HG03025 (cell line): ENCODE measurements around the gene MAP2K1.
"Not testable (repeated sequence)": the region's sequence is repeated elsewhere in the genome, so short reads cannot be mapped to it uniquely, and the experiment has no call there.

Experiments
- ATAC-seq: cut with Tn5 transposase; IDR thresholded peaks from one replicate; pipeline ENCODE4 v1.9.1; 2021; ENCODE audit warnings: mild to moderate bottlenecking, moderate library complexity; ENCODE audit not compliant: unreplicated experiment, low FRiP score

MAP2K1 gene

GRCh38 chr15:66470825-66471224 is 84.1 kb downstream of the MAP2K1 start:
- ATAC-seq, result not testable (repeated sequence)

GRCh38 chr15:66472176-66472999 is 85.7 kb downstream of the MAP2K1 start:
- ATAC-seq, result no peak

- ATAC-seq, result no peak
These were observed 87.4 kb downstream of the MAP2K1 start for GRCh38 chr15:66474135-66474534.

GRCh38 chr15:66474963-66475362 is 88.3 kb downstream of the MAP2K1 start:
- ATAC-seq, result no peak

- ATAC-seq, result no peak
These were observed 89.8 kb downstream of the MAP2K1 start for GRCh38 chr15:66476535-66476934.

GRCh38 chr15:66477011-66477410 is 90.3 kb downstream of the MAP2K1 start:
- no peak for ATAC-seq

- ATAC-seq, result no peak
These were observed 93.6 kb downstream of the MAP2K1 start for GRCh38 chr15:66480267-66480666.

- no peak for ATAC-seq
These were observed 94.6 kb downstream of the MAP2K1 start for GRCh38 chr15:66481107-66481856.

GRCh38 chr15:66482539-66482938 is 95.8 kb downstream of the MAP2K1 start:
- ATAC-seq, result no peak

- no peak for ATAC-seq
These were observed 96.4 kb downstream of the MAP2K1 start for GRCh38 chr15:66483131-66483566.

- ATAC-seq, result no peak
These were observed 97.9 kb downstream of the MAP2K1 start for GRCh38 chr15:66484539-66485112.

GRCh38 chr15:66486887-66487286 is 100.2 kb downstream of the MAP2K1 start:
- ATAC-seq, result no peak

- ATAC-seq, result no peak
These were observed 101.8 kb downstream of the MAP2K1 start for GRCh38 chr15:66488525-66488924.

- no peak for ATAC-seq
These were observed 102.6 kb downstream of the MAP2K1 start for GRCh38 chr15:66489179-66489791.

- ATAC-seq, result no peak
These were observed 105.1 kb downstream of the MAP2K1 start for GRCh38 chr15:66491846-66492245.

GRCh38 chr15:66494262-66494661 is 107.5 kb downstream of the MAP2K1 start:
- no peak for ATAC-seq

- ATAC-seq, result no peak
These were observed 110.3 kb downstream of the MAP2K1 start for GRCh38 chr15:66496951-66497501.

- ATAC-seq, result peak; percentile 89
These were observed 111.1 kb downstream of the MAP2K1 start, which contains the start of gene SNAPC5 for GRCh38 chr15:66497502-66498455. Gene SNAPC5, minus strand, starts transcription at chr15:66497762. Its CDS starts 31 bp downstream, at chr15:66497731.
